Urothelium cell line (cell line): ENCODE data around the gene FTHL17.

Experiments
- DNase-seq: peaks from one replicate; pipeline ENCODE4 v3.0.0; 2011; ENCODE audit warnings: low spot score, mixed read lengths
- FAIRE-seq: peaks from 2 replicates; lab custom pipeline; 2011; peaks lifted over from hg19 to GRCh38; lab: Jason Lieb, UNC

FTHL17 gene

GRCh38 chrX:31039327-31039711, 32.5 kb downstream of the FTHL17 start:
- DNase-seq = no peak
- FAIRE-seq = no peak

- DNase-seq = peak; percentile 4
- no peak for FAIRE-seq
These were observed 33.1 kb downstream of the FTHL17 start for GRCh38 chrX:31038575-31039326.

- FAIRE-seq (no peak), DNase-seq (peak; percentile 25)
These were observed 34.9 kb downstream of the FTHL17 start for GRCh38 chrX:31036895-31037294.

- DNase-seq = no peak
- FAIRE-seq = no peak
These were observed 44.5 kb downstream of the FTHL17 start for GRCh38 chrX:31027351-31027750.

GRCh38 chrX:31024866-31025265, 47.0 kb downstream of the FTHL17 start:
- DNase-seq = no peak
- no peak for FAIRE-seq

GRCh38 chrX:31021537-31021936, 50.3 kb downstream of the FTHL17 start:
- no peak for FAIRE-seq
- no peak for DNase-seq
